Spleen (tissue), 11 donors: ENCODE data around the gene MDM4. TPM values are rescaled to one million over a fixed set of nuclear protein-coding genes. Genes with fewer than 3 reads are reported as not detected.
A peak's percentile ranks its signal among the peaks of the same experiment; 100 is the strongest.

Source experiments
- DNase-seq: peaks from one replicate; pipeline ENCODE4 v3.0.0-alpha.2; 2020
- H3K27ac ChIP-seq, 8 donors: fragments of 200-600 bp; sonication (generic) in 7 of 8; 1 replicate in 4 of 8; 2 replicates in 4 of 8; pipeline versions ENCODE4 v1.5.0 to v1.8.0; 2016 to 2021; ENCODE audit warnings: inconsistent platforms in 4 of 8, mild to moderate bottlenecking in 4 of 8, moderate library complexity in 1 of 8
- H3K27me3 ChIP-seq, 7 donors: fragments of 200-600 bp; sonication (generic) in 6 of 7; replicated peaks in 1 of 7; 1 replicate in 4 of 7; 2 replicates in 3 of 7; pipeline versions ENCODE4 v1.5.0 to v1.8.0; 2016 to 2021; ENCODE audit warnings: inconsistent platforms in 3 of 7, mild to moderate bottlenecking in 1 of 7
- H3K36me3 ChIP-seq, 6 donors: fragments of 200-600 bp; sonication (generic) in 5 of 6; 1 replicate in 4 of 6; 2 replicates in 2 of 6; pipeline versions ENCODE4 v1.5.0 to v1.8.0; 2016 to 2021; ENCODE audit warnings: inconsistent platforms in 2 of 6
- H3K4me1 ChIP-seq, 6 donors: fragments of 200-600 bp; sonication (generic) in 5 of 6; 1 replicate in 3 of 6; 2 replicates in 3 of 6; pipeline versions ENCODE4 v1.5.0 to v1.8.0; 2016 to 2021; ENCODE audit warnings: inconsistent platforms in 3 of 6
- H3K4me3 ChIP-seq, 8 donors: fragments of 200-600 bp; sonication (generic) in 7 of 8; 1 replicate in 4 of 8; 2 replicates in 4 of 8; pipeline versions ENCODE4 v1.5.0 to v1.8.0; 2016 to 2021; ENCODE audit warnings: inconsistent platforms in 4 of 8, mild to moderate bottlenecking in 4 of 8, moderate library complexity in 2 of 8
- H3K9me3 ChIP-seq, 8 donors: fragments of 200-600 bp; sonication (generic) in 7 of 8; 1 replicate in 4 of 8; 2 replicates in 4 of 8; pipeline versions ENCODE4 v1.5.0 to v1.8.0; 2016 to 2021; ENCODE audit warnings: inconsistent platforms in 4 of 8
- POLR2A ChIP-seq, 3 donors: fragments of 450-650 bp; IDR thresholded peaks; one replicate each; pipeline ENCODE4 v1.5.1; 2017; ENCODE audit warnings: antibody characterized with exemption in 3 of 3, mild to moderate bottlenecking in 1 of 3
- POLR2AphosphoS5 ChIP-seq, 3 donors: sonication (generic); formaldehyde crosslinking; IDR thresholded peaks; one replicate each; pipeline ENCODE4 v1.5.1; 2017; ENCODE audit warnings: antibody characterized with exemption in 3 of 3
- WGBS, 5 donors: extraction: QIAGEN DNeasy Blood & Tissue Kit in 3 of 5; methylation state at CpG; one replicate each; pipeline versions ENCODE4 v1.1.5 to v1.1.7; 2013 to 2018; 5-methylcytosine and 5-hydroxymethylcytosine counted together
- intact Hi-C: fragments of 100-400 bp; cut with DNase I; formaldehyde crosslinking; loops from one replicate; pipeline ENCODE4 v1.15.0; 2023; ENCODE audit warnings: low total_unique reads
- polyA plus RNA-seq, 3 donors: library from polyadenylated mRNA; stranded (reverse); fragments of 200-250 nt; gene quantifications; one replicate each; pipeline ENCODE4 v1.2.1, GENCODE V29; 2013
- total RNA-seq, 7 donors: library from RNA; depleted of rRNA in 3 of 7; stranded (reverse); fragments of >200 nt in 3 of 7; fragmentation: NEBNext Ultra II Directional in 4 of 7; extraction: Animal tissue kit (Norgen Biotek cat#: 25700) in 4 of 7; gene quantifications; one replicate each; pipeline versions ENCODE4 v1.1.0 to v1.2.1, GENCODE V29; 2016 to 2021
- TF ChIP-seq, protein P1 (sequence below), 11 experiments: fragments of 200-600 bp in 7 of 11; fragments of 450-650 bp in 4 of 11; sonication (generic) in 4 of 11; IDR thresholded peaks in 8 of 11; conservative IDR thresholded peaks in 3 of 11; 1 replicate in 7 of 11; 2 replicates in 4 of 11; pipeline versions ENCODE4 v1.4.0 to v1.8.0; 2016 to 2021; ENCODE audit warnings: antibody characterized with exemption in 11 of 11, inconsistent platforms in 4 of 11, mild to moderate bottlenecking in 1 of 11
- donor health status: healthy with polysubstance abuse.
- donor health status: DM: no; HTN: no; CAD: no; lungs with moderate emphysema.
- donor health status: DM: no; HTN: no; CAD: no.
- donor health status: Bipolar disorder and iron deficiency.
- donor health status: healthy.
- donor health status: DM: no; HTN: no; CAD: no.
- donor health status: DM: yes; HTN: yes; CAD: no.

Gene MDM4
- total and polyA plus RNA-seq, 10 donors: 10.6 to 192 (median 157) TPM

DNA sequence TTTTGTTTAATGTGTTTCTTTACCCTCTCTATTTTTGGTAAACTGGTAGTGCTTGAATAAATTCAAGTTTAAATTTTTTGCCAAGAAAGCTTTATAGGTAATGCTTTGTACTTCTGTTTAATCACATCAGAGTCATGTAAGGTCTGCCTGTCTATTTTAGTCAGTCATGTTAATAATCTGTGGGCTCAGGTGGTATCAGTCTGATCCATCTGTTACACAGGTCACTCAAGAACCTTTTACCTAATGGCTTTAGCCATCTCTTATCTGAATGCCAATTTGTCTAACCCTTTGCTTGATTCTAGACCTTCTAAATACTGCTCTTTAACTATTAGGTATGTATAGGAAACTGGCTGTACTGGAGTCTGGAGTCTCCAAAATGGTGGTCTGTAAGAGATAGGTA lies 16.6 kb downstream of the MDM4 start:
- TF ChIP-seq POLR2AphosphoS5 (IDR thresholded peaks at IDR 0.05) (no peak), POLR2A (IDR thresholded peaks at IDR 0.05) (no peak)
- TF ChIP-seq, protein P1, sequence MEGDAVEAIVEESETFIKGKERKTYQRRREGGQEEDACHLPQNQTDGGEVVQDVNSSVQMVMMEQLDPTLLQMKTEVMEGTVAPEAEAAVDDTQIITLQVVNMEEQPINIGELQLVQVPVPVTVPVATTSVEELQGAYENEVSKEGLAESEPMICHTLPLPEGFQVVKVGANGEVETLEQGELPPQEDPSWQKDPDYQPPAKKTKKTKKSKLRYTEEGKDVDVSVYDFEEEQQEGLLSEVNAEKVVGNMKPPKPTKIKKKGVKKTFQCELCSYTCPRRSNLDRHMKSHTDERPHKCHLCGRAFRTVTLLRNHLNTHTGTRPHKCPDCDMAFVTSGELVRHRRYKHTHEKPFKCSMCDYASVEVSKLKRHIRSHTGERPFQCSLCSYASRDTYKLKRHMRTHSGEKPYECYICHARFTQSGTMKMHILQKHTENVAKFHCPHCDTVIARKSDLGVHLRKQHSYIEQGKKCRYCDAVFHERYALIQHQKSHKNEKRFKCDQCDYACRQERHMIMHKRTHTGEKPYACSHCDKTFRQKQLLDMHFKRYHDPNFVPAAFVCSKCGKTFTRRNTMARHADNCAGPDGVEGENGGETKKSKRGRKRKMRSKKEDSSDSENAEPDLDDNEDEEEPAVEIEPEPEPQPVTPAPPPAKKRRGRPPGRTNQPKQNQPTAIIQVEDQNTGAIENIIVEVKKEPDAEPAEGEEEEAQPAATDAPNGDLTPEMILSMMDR (IDR thresholded peaks at IDR 0.05 in 8 of 11, conservative IDR thresholded peaks at IDR 0.05 in 3 of 11): no peak
- Histone ChIP-seq H3K4me3 (no peak overlapping the region), H3K27me3 (no peaks in the 10 kb centered on the region), H3K27ac (no peak overlapping the region), H3K36me3 (peaks cover 0 to 100% (median 89%) of the 10 kb centered on the region in 6 donors), H3K9me3 (no peaks in the 10 kb centered on the region), H3K4me1 (peaks cover 0 to 44% (median 9%) of the 10 kb centered on the region in 6 donors)
- intact Hi-C loops: no loop called here
- no peak for DNase-seq

DNA sequence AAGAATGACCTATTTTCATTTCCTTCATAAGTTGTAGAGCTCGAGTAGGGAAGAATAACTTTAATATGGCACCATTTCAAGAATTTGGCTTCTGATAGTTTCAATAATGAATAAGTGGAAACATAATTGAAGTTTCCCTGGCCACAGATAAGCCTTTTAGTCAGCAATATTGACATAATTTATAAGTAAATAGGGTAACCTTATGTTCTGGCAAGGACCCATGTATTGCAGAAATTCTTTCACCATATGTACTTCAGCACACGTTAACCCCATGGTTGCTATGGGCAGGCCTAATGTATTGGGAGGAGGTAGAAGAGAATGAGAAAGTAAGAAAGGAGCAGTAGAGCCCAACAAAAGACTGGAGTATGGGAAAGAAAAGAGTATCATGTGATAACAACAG lies 25.4 kb downstream of the MDM4 start:
- no peak overlapping the region for H3K27ac ChIP-seq
- TF ChIP-seq, protein P1 (IDR thresholded peaks at IDR 0.05 in 8 of 11, conservative IDR thresholded peaks at IDR 0.05 in 3 of 11): no peak
- TF ChIP-seq POLR2AphosphoS5 (IDR thresholded peaks at IDR 0.05) (no peak), POLR2A (IDR thresholded peaks at IDR 0.05) (no peak)

DNA sequence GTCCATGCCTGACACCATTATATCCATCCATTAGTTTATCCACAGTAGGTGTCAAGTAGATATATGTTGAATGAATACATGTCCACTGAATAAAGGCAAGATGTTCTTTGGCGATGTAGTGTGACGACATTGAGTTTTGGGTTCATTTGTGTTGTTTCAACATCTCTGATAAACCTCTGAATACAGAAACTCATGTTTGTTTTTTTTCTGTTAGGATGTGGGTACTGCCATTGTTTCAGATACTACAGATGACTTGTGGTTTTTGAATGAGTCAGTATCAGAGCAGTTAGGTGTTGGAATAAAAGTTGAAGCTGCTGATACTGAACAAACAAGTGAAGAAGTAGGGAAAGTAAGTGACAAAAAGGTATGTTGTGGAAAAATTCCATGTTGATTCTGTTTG lies 28.1 kb downstream of the MDM4 start:
- no peaks in the 10 kb centered on the region for H3K27me3 ChIP-seq
- DNase-seq: no peak
- TF ChIP-seq, protein P1 (IDR thresholded peaks at IDR 0.05 in 8 of 11, conservative IDR thresholded peaks at IDR 0.05 in 3 of 11): no peak
- TF ChIP-seq POLR2A (IDR thresholded peaks at IDR 0.05) (no peak), POLR2AphosphoS5 (IDR thresholded peaks at IDR 0.05) (no peak)
- H3K4me3 ChIP-seq: no peak overlapping the region
- peak overlapping the region in 7 of 8 donors; percentile 6 to 79 (median 68) for H3K27ac ChIP-seq
- H3K36me3 ChIP-seq: peaks cover 6 to 100% (median 95%) of the 10 kb centered on the region in 6 donors
- H3K4me1 ChIP-seq: peaks cover 5 to 49% (median 20%) of the 10 kb centered on the region in 6 donors
- no peaks in the 10 kb centered on the region for H3K9me3 ChIP-seq
- intact Hi-C loops: no loop called here
- 43 to 73% (median 63%) methylated on average over 2 of the region's 2 CpGs for WGBS, 5 donors

More for the DNA sequence above, 25.4 kb downstream of the MDM4 start:
- Histone ChIP-seq H3K36me3 (peaks cover 6 to 100% (median 90%) of the 10 kb centered on the region in 6 donors), H3K4me1 (peaks cover 5 to 47% (median 19%) of the 10 kb centered on the region in 6 donors), H3K9me3 (no peaks in the 10 kb centered on the region), H3K27me3 (no peaks in the 10 kb centered on the region), H3K4me3 (no peak overlapping the region)
- no peak for DNase-seq
- WGBS, 5 donors: 70 to 87% (median 75%) methylated on average over 2 of the region's 2 CpGs
- intact Hi-C loops: no loop called here

DNA sequence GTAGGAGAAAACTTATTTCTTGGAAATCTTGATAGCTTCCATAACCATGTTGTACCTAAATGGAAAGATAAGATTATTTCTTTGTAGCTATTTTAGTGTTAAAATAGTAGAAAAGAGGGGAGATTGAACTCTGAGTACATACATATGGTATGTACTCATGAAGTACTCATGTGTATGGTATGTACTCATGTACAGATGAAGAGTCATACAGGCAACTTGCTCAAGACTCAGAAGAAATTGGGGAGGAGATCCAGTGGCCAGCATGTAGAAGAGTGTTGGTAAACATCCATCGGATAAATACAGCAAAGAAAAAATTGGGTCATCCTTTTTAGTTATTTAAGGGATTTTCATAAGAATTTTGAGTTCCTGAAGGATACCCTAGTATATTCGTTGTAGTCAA lies 29.0 kb downstream of the MDM4 start:
- intact Hi-C loops: no loop called here
- Histone ChIP-seq H3K27me3 (no peaks in the 10 kb centered on the region), H3K9me3 (no peaks in the 10 kb centered on the region), H3K27ac (peak overlapping the region in 7 of 8 donors; percentile 54 to 79 (median 68)), H3K36me3 (peaks cover 6 to 100% (median 95%) of the 10 kb centered on the region in 6 donors), H3K4me1 (peaks cover 5 to 49% (median 20%) of the 10 kb centered on the region in 6 donors), H3K4me3 (no peak overlapping the region)
- WGBS, 5 donors: 91 to 98% (median 94%) methylated on average over 2 of the region's 2 CpGs
- no peak for DNase-seq
- TF ChIP-seq POLR2A (IDR thresholded peaks at IDR 0.05) (no peak), POLR2AphosphoS5 (IDR thresholded peaks at IDR 0.05) (no peak)
- TF ChIP-seq, protein P1 (IDR thresholded peaks at IDR 0.05 in 8 of 11, conservative IDR thresholded peaks at IDR 0.05 in 3 of 11): no peak
